ENCODE data around the gene WWC2.

- TF ChIP-seq HEYL (CRISPR knock-in tag; IDR thresholded peaks at IDR 0.05) (no peak), REST (IDR thresholded peaks at IDR 0.05) (no peak)
Observed at GRCh38 chr4:183285886-183286285, 186.8 kb downstream of the WWC2 start.

All from A549 (cell line).